HG03342 (cell line): ENCODE measurements around the gene ATXN2.
"Not testable (repeated sequence)": the region's sequence is repeated elsewhere in the genome, so short reads cannot be mapped to it uniquely, and the experiment has no call there.

ENCODE experiments used
- ATAC-seq: cut with Tn5 transposase; IDR thresholded peaks from one replicate; pipeline ENCODE4 v1.9.1; 2021; ENCODE audit warnings: mild to moderate bottlenecking, moderate library complexity; ENCODE audit not compliant: unreplicated experiment

The ATXN2 gene

GRCh38 chr12:111505601-111506036 is 93.5 kb downstream of the ATXN2 start:
- ATAC-seq = no peak

- ATAC-seq = no peak
Measured at GRCh38 chr12:111503116-111503515, 96.0 kb downstream of the ATXN2 start.

GRCh38 chr12:111494676-111495075 is 104.4 kb downstream of the ATXN2 start:
- no peak for ATAC-seq

- not testable (repeated sequence) for ATAC-seq
Measured at GRCh38 chr12:111492979-111493378, 106.1 kb downstream of the ATXN2 start.

- ATAC-seq = no peak
Measured at GRCh38 chr12:111488798-111489197, 110.3 kb downstream of the ATXN2 start.

GRCh38 chr12:111488271-111488670 is 110.8 kb downstream of the ATXN2 start:
- ATAC-seq = no peak

GRCh38 chr12:111482462-111482861 is 116.7 kb downstream of the ATXN2 start:
- ATAC-seq = no peak

- no peak for ATAC-seq
Measured at GRCh38 chr12:111471236-111471635, 127.9 kb downstream of the ATXN2 start.

- ATAC-seq = no peak
Measured at GRCh38 chr12:111469401-111469800, 129.7 kb downstream of the ATXN2 start.

GRCh38 chr12:111467857-111468241 is 131.3 kb downstream of the ATXN2 start:
- no peak for ATAC-seq

- ATAC-seq = no peak
Measured at GRCh38 chr12:111467092-111467856, 131.8 kb downstream of the ATXN2 start.

GRCh38 chr12:111462210-111462769 is 136.8 kb downstream of the ATXN2 start:
- no peak for ATAC-seq

- ATAC-seq = not testable (repeated sequence)
Measured at GRCh38 chr12:111460111-111460510, 139.0 kb downstream of the ATXN2 start.

- no peak for ATAC-seq
Measured at GRCh38 chr12:111458546-111459172, 140.5 kb downstream of the ATXN2 start.

GRCh38 chr12:111457577-111457976 is 141.5 kb downstream of the ATXN2 start:
- ATAC-seq = no peak

GRCh38 chr12:111457071-111457470 is 142.0 kb downstream of the ATXN2 start:
- no peak for ATAC-seq

- ATAC-seq = no peak
Measured at GRCh38 chr12:111455448-111456320, 143.4 kb downstream of the ATXN2 start.

- no peak for ATAC-seq
Measured at GRCh38 chr12:111454716-111455447, 144.2 kb downstream of the ATXN2 start.

GRCh38 chr12:111454311-111454710 is 144.8 kb downstream of the ATXN2 start:
- no peak for ATAC-seq
